Vagina (tissue), 2 donors: ENCODE results near the gene ZBTB33. TPM values are rescaled to one million over a fixed set of nuclear protein-coding genes. Genes with fewer than 3 reads are reported as not detected.

ENCODE experiments used
- DNase-seq, 2 donors: peaks; one replicate each; pipeline ENCODE4 v3.0.0-alpha.2; 2017; ENCODE audit errors: extremely low spot score in 2 of 2
- H3K27ac ChIP-seq: fragments of 200-600 bp; sonication (generic); one replicate; pipeline ENCODE4 v1.5.1; 2019
- H3K27me3 ChIP-seq: fragments of 200-600 bp; sonication (generic); one replicate; pipeline ENCODE4 v1.5.1; 2019
- H3K36me3 ChIP-seq, 2 donors: fragments of 200-600 bp; sonication (generic); one replicate each; pipeline ENCODE4 v1.5.1; 2017 to 2019
- H3K4me1 ChIP-seq: fragments of 200-600 bp; sonication (generic); one replicate; pipeline ENCODE4 v1.5.1; 2019
- H3K4me3 ChIP-seq, 2 donors: fragments of 200-600 bp; sonication (generic); 1 replicate in 1 of 2; 2 replicates in 1 of 2; pipeline ENCODE4 v1.5.1; 2016 to 2019
- H3K9me3 ChIP-seq: fragments of 200-600 bp; sonication (generic); one replicate; pipeline ENCODE4 v1.5.1; 2019
- CTCF ChIP-seq, 3 experiments: fragments of 450-650 bp in 2 of 3; fragments of 200-600 bp in 1 of 3; sonication (generic) in 1 of 3; IDR thresholded peaks; one replicate each; pipeline ENCODE4 v1.5.1; 2017 to 2019; ENCODE audit warnings: antibody characterized with exemption in 3 of 3, mild to moderate bottlenecking in 2 of 3, moderate library complexity in 2 of 3
- POLR2A ChIP-seq, 2 donors: fragments of 450-650 bp; IDR thresholded peaks; one replicate each; pipeline ENCODE4 v1.6.1; 2017; ENCODE audit warnings: antibody characterized with exemption in 2 of 2, mild to moderate bottlenecking in 2 of 2, moderate library complexity in 2 of 2
- POLR2AphosphoS5 ChIP-seq, 2 donors: sonication (generic); formaldehyde crosslinking; IDR thresholded peaks; one replicate each; pipeline ENCODE4 v1.9.0; 2017; ENCODE audit warnings: antibody characterized with exemption in 2 of 2, mild to moderate bottlenecking in 2 of 2, low read depth in 1 of 2; ENCODE audit not compliant: insufficient read depth in 1 of 2
- intact Hi-C: fragments of 100-400 bp; cut with DNase I; formaldehyde crosslinking; loops from one replicate; pipeline ENCODE4 v1.15.1; 2023
- total RNA-seq: library from RNA; depleted of rRNA; stranded (reverse); fragments of >200 nt; gene quantifications from one replicate; pipeline ENCODE4 v1.2.3, GENCODE V29; 2016

The ZBTB33 gene
- total RNA-seq, result 8.8 TPM

GRCh38 chrX:120250522-120251271 lies at the start of gene ZBTB33:
ZBTB33 (plus strand) TSS chrX:120250812; CDS start chrX:120253416, 2,604 bp downstream.
- no peaks in the 10 kb centered on the region for H3K9me3 ChIP-seq
- H3K4me3 ChIP-seq, result peak within 1 kb of the TSS; percentile 65 to 73
- peak within 1 kb of the TSS; percentile 84 for H3K27ac ChIP-seq
- no peaks in the 10 kb centered on the region for H3K27me3 ChIP-seq
- intact Hi-C loops, result no loop called here
- peak in 1 of 3 experiments; percentile 58 for TF ChIP-seq CTCF (IDR thresholded peaks at IDR 0.05)
- peak; percentile 78 to 93 for TF ChIP-seq POLR2AphosphoS5 (IDR thresholded peaks at IDR 0.05; ENCODE audit: insufficient read depth in 1 of 2, low read depth in 1 of 2)
- peak in 1 of 2 donors; percentile 59 for TF ChIP-seq POLR2A (IDR thresholded peaks at IDR 0.05)
- no peak for DNase-seq
- peaks cover 13% of the 10 kb centered on the region for H3K4me1 ChIP-seq
- H3K36me3 ChIP-seq, result no peaks in the 10 kb centered on the region

- no peak for TF ChIP-seq POLR2AphosphoS5 (IDR thresholded peaks at IDR 0.05; ENCODE audit: insufficient read depth in 1 of 2, low read depth in 1 of 2)
- TF ChIP-seq CTCF (IDR thresholded peaks at IDR 0.05), result no peak
- TF ChIP-seq POLR2A (IDR thresholded peaks at IDR 0.05), result no peak
These were observed 49.8 kb upstream of the ZBTB33 start for GRCh38 chrX:120200851-120201250.

GRCh38 chrX:120205816-120206753 lies 44.5 kb upstream of the ZBTB33 start:
- no peak for TF ChIP-seq POLR2A (IDR thresholded peaks at IDR 0.05)
- no peak for TF ChIP-seq POLR2AphosphoS5 (IDR thresholded peaks at IDR 0.05; ENCODE audit: insufficient read depth in 1 of 2, low read depth in 1 of 2)
- no peak for TF ChIP-seq CTCF (IDR thresholded peaks at IDR 0.05)
- no peak overlapping the region for H3K27ac ChIP-seq
- intact Hi-C loops, result no loop called here
- no peaks in the 10 kb centered on the region for H3K36me3 ChIP-seq
- no peaks in the 10 kb centered on the region for H3K27me3 ChIP-seq
- H3K4me3 ChIP-seq, result no peak overlapping the region
- H3K9me3 ChIP-seq, result no peaks in the 10 kb centered on the region
- H3K4me1 ChIP-seq, result no peaks in the 10 kb centered on the region
- DNase-seq, result no peak

More at GRCh38 chrX:120200851-120201250, 49.8 kb upstream of the ZBTB33 start:
- no peaks in the 10 kb centered on the region for H3K9me3 ChIP-seq
- no peaks in the 10 kb centered on the region for H3K27me3 ChIP-seq
- intact Hi-C loops, result no loop called here
- H3K27ac ChIP-seq, result no peak overlapping the region
- H3K36me3 ChIP-seq, result no peaks in the 10 kb centered on the region
- H3K4me3 ChIP-seq, result no peak overlapping the region
- H3K4me1 ChIP-seq, result no peaks in the 10 kb centered on the region
- DNase-seq, result peak in 1 of 2 donors; percentile 54

- Histone ChIP-seq H3K4me1 (no peaks in the 10 kb centered on the region), H3K27me3 (no peaks in the 10 kb centered on the region), H3K9me3 (no peaks in the 10 kb centered on the region), H3K36me3 (no peaks in the 10 kb centered on the region), H3K4me3 (no peak overlapping the region), H3K27ac (no peak overlapping the region)
- peak in 1 of 2 donors; percentile 77 for DNase-seq
- intact Hi-C loops, result no loop called here
- TF ChIP-seq CTCF (IDR thresholded peaks at IDR 0.05), result no peak
These were observed 43.5 kb upstream of the ZBTB33 start for GRCh38 chrX:120207009-120207605.
